ENCODE data around the gene USF2.
A peak's percentile ranks its signal among the peaks of the same experiment; 100 is the strongest.
"Not testable (repeated sequence)": the region's sequence is repeated elsewhere in the genome, so short reads cannot be mapped to it uniquely, and the experiment has no call there.

The USF2 gene

DNA sequence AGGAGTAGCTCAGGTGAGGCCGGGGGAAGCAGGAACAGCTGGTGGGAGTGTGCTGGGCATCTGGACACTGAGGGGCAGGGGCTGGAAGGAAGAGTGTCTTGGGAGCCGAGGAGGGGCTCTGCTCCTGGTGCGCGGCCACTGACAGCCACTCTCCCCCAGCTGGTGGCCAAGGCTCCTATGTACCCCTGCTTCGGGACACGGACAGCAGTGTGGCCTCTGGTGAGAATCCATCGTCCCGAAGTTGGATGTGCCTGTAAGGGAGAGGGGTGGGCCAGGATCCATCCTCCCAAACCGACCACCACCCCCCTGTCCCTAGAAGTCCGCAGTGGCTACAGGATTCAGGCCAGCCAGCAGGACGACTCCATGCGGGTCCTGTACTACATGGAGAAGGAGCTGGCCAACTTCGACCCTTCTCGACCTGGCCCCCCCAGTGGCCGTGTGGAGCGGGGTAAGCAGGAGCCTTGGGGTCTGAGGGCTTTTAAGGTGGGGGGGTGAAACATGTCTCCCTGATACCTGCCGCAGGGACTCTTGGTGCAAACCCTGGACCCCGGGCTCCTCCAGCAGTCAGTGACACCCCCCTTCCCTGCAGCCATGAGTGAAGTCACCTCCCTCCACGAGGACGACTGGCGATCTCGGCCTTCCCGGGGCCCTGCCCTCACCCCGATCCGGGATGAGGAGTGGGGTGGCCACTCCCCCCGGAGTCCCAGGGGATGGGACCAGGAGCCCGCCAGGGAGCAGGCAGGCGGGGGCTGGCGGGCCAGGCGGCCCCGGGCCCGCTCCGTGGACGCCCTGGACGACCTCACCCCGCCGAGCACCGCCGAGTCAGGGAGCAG is 2.0 kb upstream of the USF2 start:
- no peak for DNase-seq

DNA sequence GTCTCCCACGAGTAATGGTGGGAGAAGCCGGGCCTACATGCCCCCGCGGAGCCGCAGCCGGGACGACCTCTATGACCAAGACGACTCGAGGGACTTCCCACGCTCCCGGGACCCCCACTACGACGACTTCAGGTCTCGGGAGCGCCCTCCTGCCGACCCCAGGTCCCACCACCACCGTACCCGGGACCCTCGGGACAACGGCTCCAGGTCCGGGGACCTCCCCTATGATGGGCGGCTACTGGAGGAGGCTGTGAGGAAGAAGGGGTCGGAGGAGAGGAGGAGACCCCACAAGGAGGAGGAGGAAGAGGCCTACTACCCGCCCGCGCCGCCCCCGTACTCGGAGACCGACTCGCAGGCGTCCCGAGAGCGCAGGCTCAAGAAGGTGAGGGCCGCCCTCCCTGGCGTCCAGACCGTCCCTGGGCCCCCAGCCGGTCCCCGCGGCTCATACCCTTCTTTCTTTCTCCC is 1.4 kb upstream of the USF2 start:
- peak; percentile 47 for DNase-seq

DNA sequence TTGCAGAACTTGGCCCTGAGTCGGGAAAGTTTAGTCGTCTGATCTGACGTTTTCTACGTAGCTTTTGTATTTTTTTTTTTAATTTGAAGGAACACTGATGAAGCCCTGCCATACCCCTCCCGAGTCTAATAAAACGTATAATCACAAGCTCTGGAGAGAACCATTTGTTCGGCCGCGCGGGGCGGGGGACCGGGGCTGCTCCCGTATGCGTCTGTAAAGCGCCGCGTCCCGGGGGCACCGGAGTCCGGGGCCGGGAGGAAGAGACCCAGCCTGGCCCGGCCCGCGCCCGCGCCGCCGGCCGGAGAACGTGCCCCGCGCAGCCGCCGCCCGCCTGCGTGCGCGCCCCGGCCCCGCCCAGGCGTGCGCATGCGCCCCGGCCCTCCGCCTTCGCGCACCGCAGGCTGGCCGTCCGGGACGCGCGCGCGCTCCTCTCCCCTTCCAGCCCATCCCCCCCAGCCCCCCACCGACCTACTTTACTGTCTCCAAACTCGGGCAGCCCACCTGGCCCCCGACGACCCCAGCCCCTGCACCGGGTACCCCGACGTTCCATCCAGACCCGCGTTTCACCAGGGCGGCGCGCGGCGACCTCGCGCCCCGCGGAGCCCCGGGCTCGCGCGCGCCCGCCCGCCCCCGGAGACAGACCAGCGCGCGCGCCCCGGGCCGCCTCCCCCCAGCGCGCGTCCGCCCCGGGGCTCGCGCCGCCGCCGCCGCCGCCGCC is 785 bp upstream of the USF2 start:
- DNase-seq = peak; percentile 71

DNA sequence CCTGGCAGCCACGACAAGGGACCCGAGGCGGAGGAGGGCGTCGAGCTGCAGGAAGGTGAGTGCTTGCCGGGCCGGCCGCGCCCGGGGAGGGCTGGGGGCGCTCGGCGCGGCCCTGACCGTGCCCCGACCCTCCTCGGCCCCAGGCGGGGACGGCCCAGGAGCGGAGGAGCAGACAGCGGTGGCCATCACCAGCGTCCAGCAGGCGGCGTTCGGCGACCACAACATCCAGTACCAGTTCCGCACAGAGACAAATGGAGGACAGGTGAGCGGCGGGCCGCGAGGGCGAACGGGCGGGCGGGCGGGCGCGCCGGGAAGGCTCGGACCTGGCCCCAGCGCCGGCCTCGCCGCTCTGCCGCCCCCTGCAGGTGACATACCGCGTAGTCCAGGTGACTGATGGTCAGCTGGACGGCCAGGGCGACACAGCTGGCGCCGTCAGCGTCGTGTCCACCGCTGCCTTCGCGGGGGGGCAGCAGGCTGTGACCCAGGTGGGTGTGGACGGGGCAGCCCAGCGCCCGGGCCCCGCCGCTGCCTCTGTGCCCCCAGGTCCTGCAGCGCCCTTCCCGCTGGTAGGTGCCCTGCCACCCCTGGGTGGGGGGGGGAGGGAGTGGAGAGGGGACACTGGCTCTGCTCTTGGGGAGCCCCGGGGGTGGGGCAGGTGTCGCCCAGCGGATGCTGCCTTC is 816 bp downstream of the USF2 start:
- DNase-seq = peak; percentile 71

DNA sequence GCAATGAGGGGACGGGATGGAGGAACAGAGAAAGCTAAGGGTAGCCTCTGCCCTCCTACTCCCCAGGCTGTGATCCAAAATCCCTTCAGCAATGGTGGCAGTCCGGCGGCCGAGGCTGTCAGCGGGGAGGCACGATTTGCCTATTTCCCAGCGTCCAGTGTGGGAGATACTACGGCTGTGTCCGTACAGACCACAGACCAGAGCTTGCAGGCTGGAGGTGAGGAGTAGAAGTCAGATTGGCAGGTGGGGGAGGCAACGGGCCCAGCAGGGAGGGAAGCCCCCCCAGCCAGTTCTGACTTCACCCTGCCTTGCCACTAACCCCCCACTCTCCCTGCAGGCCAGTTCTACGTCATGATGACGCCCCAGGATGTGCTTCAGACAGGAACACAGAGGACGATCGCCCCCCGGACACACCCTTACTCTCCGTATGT is 1.6 kb downstream of the USF2 start:
- DNase-seq = no peak

DNA sequence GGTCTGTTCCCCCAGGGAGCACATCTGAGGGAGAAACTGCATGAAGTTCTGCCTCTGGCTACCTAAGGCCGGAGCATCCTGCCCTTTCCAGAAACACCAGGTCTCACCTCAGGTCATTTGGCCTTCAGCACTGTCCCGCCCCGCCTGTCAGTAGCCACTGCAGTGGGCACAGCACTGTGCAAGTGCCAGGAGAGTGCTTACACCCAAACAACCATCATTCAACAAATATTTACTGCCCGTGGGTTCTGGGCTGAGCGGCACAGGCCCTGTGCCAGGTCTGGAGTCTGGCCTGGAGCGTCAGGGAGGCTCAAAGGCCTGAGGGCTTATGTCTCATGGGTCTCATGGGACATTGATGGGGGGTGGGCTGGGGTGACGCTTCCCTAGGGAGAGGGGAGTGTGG is 2.8 kb downstream of the USF2 start:
- DNase-seq = no peak

DNA sequence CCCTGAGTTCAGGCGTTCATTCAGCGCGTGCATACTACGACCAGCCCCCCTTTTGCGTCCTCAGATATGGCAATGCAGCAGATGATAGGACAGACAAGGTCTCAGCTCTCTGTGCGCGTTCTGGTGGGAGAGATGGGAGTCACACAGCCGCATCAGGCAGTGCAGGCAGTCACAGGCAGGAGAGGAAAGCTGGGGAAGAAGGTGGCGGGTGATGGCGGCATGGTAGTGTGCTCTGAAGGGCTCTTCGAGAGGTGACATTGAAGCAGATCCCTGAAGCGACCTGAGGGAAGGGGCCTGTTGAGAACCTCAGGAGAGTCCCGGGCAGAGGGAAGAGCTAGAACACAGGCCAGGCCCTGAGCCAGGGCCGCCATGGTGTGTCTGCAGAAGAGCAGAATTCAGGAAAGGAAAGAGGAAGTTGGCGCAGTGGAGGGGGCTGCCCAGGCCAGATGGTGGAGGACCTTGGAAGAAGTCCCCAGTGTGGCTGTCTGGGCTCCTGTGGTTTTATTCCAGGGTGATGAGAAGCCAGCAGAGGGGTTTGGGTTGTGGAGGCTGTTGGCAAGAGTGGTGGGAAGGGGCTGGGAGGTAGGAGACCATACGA is 3.5 kb downstream of the USF2 start:
- DNase-seq = no peak

DNA sequence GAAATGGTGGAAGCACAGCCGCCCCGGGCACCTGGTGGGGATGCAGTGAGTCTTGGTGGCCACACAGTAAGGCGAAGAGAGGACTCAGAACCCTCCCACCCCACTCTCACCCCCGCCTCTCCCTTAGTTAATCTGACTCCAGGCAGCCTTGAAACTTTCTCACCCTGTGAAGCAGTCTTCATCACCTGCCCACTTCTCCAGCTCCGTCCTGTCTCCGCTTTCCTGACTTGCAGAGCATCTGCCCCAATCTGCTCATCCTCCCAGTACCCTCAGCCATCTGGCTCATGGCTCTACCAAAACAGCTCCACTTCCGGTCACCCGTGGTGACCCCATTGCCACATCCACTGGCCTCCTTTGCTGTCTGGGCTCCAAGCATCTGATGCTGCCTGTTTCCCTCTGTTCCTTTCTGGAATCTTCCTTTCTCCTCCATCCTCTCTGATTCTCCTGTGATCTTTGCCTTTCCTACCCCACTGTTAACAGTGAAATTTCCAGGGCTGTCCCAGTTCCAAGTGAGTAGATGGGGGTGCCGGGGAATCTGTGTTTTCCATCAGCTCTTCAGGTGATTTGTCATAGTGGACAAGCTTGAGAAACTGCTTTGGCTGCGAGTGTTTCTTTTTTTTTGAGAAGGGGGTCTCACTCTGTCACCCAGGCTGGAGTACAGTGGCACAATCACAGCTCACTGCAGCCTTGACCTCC is 4.3 kb downstream of the USF2 start:
- no peak for DNase-seq

DNA sequence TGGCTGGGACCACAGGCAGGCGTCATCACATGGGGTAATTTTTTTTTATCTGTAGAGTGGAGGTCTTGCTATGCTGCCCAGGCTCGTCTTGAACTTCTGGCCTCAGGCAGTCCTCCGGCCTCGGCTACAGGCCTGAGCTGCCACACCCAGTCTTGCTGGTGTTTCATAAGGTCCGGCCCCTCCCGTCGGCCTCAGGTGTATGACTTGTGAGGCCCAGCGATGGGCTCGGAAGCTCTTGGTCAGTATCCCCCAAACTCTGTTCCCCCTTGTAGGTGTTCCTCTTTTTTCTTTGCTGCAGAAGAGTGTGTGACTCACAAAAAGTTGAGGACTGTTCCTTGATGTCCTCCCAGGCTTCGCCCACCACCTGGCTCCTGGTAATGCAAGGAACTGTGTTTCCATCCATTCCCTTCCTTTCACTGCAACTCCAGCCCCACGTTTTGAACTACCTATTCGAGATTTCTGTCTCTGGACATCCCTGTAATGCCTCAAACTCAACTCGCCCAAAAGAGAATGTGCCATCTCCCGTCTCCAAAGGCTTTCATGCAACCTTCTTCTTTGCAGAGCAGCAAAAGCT is 5.0 kb downstream of the USF2 start:
- DNase-seq = no peak

DNA sequence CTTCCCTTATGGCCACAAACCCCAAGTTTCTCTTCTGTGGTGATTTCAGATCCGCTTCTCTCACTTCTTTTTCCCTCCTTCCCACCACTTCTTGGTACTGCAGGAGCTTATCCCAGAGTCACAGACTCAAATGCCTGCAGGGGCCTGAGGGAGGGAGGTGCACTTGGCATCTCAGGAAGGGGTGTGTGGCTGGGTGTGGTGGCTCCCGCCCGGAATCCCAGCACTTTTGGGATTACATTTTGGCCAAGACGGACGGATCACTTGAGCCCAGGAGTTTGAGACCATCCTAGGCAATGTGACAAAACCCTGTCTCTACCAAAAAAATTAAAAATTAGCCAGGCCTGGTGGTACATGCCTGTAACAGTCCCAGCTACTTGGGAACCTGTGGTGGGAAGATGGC is 5.6 kb downstream of the USF2 start:
- no peak for DNase-seq

DNA sequence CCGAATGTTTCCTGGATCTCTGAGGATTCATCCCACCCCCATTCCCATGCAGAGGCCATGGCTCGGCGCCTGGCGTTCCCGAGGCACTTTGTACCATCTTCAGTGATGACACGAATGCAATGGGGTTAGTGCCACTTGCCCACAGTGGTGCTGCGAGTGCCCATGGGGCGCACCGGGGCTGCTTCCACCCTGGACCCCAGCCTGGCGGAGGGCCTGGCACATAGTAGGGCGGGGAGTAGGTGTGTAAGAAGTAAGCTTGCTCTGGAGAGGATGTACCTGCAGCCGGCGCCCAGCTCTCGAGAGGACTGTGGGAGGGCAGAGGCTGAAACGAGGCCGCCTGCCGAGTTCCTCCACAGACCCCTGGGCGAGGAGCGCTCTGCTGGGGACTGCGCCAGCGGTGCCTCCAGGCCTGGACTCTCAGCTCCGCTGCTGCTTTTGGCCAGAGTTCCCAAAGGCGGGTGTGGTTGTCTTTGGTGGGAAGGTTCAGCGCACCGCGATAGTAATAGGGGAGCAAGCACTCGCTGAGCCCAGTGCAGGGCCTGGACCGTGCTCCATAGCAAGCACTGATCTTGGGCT is 8.0 kb downstream of the USF2 start:
- DNase-seq = no peak

DNA sequence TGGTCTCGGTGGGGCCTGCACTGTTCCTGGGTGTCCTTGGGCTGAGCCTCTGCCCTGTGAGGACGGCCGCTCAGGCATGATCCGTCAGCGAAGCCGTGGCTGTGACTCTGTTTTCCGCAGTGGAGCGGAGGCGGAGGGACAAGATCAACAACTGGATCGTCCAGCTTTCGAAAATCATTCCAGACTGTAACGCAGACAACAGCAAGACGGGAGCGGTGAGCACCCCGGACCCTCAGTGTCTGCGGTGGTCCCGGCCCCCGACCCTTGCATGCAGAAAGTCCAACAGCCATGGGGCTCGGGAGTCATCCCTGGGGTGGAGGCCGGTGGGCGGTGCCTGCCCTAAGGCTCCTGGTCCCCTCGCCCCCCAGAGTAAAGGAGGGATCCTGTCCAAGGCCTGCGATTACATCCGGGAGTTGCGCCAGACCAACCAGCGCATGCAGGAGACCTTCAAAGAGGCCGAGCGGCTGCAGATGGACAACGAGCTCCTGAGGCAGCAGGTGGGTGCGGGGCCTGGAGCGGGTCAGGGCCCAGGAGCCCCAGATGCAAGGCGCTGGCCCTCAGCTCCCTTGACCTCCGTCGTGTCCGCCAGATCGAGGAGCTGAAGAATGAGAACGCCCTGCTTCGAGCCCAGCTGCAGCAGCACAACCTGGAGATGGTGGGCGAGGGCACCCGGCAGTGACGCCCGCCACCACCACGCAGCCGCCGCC is 10.0 kb downstream of the USF2 start:
- no peak for DNase-seq

DNA sequence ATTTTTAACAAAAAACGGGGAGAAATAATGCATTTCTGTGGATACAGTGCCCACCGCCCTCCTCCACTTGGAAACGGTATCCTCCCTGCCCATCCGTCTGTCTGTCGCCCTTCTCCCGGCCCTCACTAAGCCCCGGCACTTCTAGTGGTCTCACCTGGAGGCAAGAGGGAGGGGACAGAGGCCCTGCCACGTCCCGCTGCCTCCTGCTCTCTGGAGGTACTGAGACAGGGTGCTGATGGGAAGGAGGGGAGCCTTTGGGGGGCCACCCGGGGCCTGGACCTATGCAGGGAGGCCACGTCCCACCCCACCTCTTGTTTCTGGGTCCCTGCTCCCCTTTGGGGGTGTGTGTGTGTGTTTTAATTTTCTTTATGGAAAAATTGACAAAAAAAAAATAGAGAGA is 10.6 kb downstream of the USF2 start:
- no peak for DNase-seq

DNA sequence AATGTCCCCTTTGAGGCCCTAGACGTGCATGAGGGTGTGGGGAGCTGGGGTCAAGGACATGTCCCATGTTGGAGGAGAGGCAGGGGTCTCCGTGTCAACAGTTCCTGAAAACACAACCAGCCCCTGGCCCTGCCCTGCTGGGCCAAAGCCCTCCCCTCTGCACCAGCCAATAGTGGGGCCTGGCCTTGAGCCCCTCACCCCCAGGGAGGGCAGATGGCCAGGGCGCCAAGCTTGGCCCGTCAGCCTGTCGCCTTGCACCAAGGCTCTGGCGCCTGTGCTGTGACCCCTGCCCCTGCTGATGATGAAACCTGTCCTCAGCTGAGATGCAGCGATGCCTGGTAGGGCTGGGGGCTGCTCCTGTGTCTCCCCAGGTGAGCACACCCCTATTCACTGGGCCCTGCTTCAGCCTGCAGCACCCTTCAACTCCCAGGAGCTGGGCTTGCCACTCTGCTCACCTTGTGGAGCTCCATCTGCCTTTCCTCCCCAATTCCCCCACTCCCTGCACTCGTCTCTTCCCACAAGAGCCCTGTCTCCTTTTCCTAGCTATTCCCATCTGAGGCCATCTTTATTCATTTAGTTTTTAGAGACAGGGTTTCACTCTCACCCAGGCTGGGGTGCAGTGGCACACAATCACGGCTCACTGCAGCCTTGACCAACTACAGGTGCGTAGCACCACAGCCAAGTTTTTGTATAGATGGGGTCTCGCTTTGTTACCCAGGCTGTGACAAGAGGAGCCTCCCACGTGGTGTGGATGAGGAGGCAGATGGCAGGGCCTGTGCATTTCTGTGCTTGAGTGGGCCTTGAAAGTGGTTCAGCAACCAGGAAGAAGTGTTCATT is 11.4 kb downstream of the USF2 start:
- DNase-seq = no peak

DNA sequence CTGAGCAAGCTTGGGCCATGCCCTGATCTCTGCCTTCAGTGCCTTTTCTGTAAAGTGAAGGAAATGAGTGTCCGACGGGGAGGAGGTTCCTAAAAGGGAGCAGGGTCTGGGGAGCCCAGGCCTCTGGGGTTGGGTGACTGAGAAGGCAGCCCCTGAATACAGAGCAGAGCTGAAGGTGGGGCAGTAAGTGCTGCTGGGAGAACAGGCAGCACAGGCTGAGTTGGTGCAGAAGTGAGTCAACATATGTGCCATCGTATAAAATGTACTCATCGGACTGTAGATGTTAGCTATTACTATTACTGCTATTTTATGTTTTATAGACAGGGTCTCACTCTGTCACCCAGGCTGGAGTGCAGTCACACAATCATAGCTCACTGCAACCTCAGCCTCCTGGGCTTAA is 12.5 kb downstream of the USF2 start:
- no peak for DNase-seq

DNA sequence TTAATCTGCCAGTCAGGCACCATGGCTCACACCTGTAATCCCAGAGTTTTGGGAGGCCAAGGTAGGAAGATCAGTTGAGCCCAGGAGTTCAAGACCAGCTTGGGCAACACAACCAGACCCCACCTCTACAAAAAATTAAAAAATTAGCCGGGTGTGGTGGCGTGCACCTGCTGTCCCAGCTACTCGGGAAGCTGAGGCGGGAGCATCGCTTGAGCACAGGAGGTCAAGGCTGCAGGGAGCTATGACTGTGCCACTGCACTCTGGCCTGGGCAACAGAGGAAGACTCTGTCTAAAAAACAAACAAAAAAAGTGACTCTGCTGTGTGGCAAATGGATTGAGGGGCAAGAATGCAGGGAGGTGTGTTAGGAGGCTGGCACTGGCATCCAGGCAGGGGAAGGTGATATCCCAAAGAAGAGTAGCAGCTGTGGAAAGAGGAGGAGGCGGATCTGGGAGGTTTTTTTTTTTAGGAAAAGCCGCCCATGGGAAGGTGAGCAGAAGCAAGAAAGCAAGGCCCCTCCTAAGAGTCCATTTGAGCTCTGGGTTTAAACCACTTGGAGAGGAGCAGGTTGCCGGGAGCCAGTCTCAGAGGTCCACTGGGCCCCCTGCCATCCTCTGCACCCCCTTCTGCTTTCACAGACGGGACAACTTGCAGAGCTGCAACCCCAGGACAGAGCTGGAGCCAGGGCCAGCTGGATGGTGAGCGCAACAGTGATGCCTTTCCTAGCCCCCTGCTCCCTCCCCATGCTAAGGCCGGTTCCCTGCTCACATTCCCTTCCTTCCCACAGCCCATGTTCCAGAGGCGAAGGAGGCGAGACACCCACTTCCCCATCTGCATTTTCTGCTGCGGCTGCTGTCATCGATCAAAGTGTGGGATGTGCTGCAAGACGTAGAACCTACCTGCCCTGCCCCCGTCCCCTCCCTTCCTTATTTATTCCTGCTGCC is 15.7 kb downstream of the USF2 start:
- no peak for DNase-seq

DNA sequence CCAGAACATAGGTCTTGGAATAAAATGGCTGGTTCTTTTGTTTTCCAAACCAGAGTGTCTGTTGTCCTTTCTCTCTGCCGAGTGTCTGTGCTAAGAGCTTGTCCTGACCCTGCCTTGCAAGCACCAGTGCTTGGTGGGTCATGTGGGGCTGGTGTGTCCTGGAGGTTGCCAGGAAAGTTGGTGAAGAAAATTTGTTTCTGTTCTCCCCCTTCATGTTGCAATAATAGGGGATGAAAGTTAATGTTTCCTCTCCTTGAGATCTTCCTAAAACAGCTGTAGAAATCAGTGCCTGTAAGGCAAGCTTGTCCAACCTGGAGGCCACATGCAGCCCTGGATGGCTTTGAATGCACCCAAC is 16.3 kb downstream of the USF2 start:
- no peak for DNase-seq

DNA sequence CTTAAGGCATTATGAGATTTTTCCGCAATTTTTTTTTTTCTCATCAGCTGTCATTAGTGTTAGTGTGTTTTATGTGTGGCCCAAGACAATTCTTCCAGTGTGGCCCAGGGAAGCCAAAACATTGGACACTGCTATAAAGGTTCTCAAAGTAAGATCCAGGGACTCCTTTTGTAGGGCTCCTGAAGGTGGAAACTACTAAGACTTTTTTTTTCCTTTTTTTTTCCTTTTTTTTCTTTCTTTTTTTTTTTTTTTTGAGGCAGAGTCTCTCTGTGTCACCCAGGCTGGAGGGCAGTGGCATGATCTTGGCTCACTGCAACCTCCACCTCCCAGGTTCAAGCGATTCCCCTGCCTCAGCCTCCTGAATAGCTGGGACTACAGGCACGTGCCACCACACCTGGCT is 16.7 kb downstream of the USF2 start:
- not testable (repeated sequence) for DNase-seq

DNA sequence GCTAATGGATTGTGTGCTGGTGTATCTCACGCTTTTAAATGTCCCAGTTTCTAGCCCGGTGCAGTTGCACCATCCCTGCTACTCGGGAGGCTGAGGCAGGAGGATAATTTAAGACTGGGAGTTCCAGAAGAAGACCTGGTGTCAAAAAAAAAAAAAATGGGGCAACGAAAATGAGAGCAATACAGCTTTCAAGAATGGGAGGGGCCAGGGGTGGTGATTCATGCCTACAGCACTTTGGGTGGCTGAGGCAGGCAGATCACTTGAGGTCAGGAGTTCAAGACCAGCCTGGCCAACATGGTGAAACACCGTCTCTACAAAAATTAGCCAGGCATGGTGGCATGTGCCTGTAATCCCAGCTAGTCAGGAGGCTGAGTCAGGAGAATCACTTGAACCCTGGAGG is 17.3 kb downstream of the USF2 start:
- DNase-seq = not testable (repeated sequence)
